ENCODE data around the gene PTGFRN. TPM values are rescaled to one million over a fixed set of nuclear protein-coding genes. Genes with fewer than 3 reads are reported as not detected.

The PTGFRN gene
- total and polyA plus RNA-seq, 2 of the 8 experiments (the other 6 are each of a cell fraction or from before 2014, with no cell fraction given), result 13.0 to 32.6 TPM

DNA sequence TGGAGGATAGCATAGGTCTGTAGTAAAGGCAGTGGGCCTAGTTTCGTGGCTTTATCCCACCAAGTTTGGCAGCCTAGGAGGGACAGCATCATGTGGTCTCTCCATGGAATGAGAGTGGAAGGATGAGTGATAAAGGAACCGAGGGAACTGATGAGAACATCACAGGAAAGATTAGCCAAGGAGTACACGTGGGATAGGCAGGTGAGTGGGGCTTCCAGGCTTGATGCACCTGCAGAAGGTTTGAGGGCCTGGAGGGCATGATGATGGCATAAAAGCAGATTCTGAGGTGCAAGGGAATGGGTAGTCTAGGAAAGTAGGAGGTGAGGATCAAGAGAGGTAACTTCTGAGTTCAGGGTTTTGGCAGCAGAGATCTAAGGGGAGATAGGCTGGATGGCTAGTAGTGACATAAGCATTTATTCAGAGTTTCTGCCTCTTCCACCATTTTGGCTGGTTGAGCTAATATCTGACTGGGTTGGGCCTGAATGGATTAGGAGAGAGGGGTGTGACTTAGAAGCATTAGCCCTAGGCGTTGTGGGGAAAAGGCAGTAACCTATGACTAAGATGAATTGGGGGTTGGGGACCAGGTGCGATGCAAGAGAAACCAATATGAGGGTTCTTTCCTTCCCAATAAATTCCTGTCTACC is 9.1 kb downstream of the PTGFRN start:
- no peak overlapping the region for H2BK15ac ChIP-seq (ENCODE audit: low read length)
- DNase-seq (ENCODE audit: low read depth in 1 of 2, low spot score in 2 of 2) (no peak), FAIRE-seq (no peak)
- peaks cover 0 to 4% (median 0%) of the 10 kb centered on the region in 4 experiments; a peak in 2 of 7 replicates for H3K4me1 ChIP-seq (replicated peaks in 1 of 4; ENCODE audit: control insufficient read depth in 3 of 4, insufficient read depth in 4 of 4, low read length in 3 of 4)
- no peak overlapping the region for H3K23ac ChIP-seq (ENCODE audit: insufficient read length)
- H4K91ac ChIP-seq (replicated peaks; ENCODE audit: insufficient read length, low read length), result no peak overlapping the region
- H3K4me2 ChIP-seq (ENCODE audit: insufficient read depth in 1 of 2, low read depth in 2 of 2, low read length in 2 of 2), result no peak overlapping the region
- no peak overlapping the region for H3K4ac ChIP-seq (replicated peaks; ENCODE audit: insufficient read length, low read depth, low read length)
- H3K4me3 ChIP-seq (ENCODE audit: extremely low read depth in 1 of 4, insufficient read depth in 2 of 4, low read depth in 3 of 4, low read length in 4 of 4), result no peak overlapping the region
- no peak overlapping the region for H2BK20ac ChIP-seq (ENCODE audit: low read length)
- peaks cover 11 to 89% of the 10 kb centered on the region in 2 experiments for H3K79me2 ChIP-seq (ENCODE audit: control insufficient read depth in 1 of 2, insufficient read depth in 2 of 2, low read length in 2 of 2)
- H4K20me1 ChIP-seq (replicated peaks in 1 of 2; ENCODE audit: control insufficient read depth in 1 of 2, insufficient read depth in 2 of 2, low read length in 2 of 2), result peaks cover 0 to 5% of the 10 kb centered on the region in 2 experiments
- no peak overlapping the region for H4K8ac ChIP-seq (ENCODE audit: extremely low read depth, insufficient read depth, low read length)
- no peak overlapping the region for H3K18ac ChIP-seq (ENCODE audit: extremely low read depth, low read length)
- 85% methylated on average over 5 of the region's 5 CpGs; no CpG with 5 or more reads in 1 of the 2 experiments for WGBS, 2 experiments (ENCODE audit: extremely low coverage in 1 of 2, insufficient coverage in 1 of 2, insufficient read length in 1 of 2, insufficient replicate concordance in 2 of 2, low coverage in 1 of 2, low lambda C conversion rate in 2 of 2, missing lambda C conversion rate in 1 of 2)
- no peak overlapping the region for H2BK12ac ChIP-seq (ENCODE audit: low read depth, low read length)
- no peaks in the 10 kb centered on the region for H3K36me3 ChIP-seq (ENCODE audit: control insufficient read depth in 2 of 4, insufficient read depth in 4 of 4, low read length in 3 of 4)
- no peak overlapping the region for H2AFZ ChIP-seq (ENCODE audit: low read length)
- no peak overlapping the region for H3K9ac ChIP-seq (replicated peaks in 1 of 4; ENCODE audit: extremely low read depth in 1 of 4, low read depth in 3 of 4, low read length in 3 of 4)
- H3K23me2 ChIP-seq (ENCODE audit: low read depth, low read length), result no peaks in the 10 kb centered on the region
- no peak overlapping the region for H3K56ac ChIP-seq (replicated peaks; ENCODE audit: insufficient read length, low read depth, low read length)
- H4K5ac ChIP-seq (ENCODE audit: insufficient read length, low read depth, low read length), result no peak overlapping the region
- H3K27ac ChIP-seq (ENCODE audit: low read depth, low read length), result no peak overlapping the region
- H2AK5ac ChIP-seq (ENCODE audit: low read depth, low read length), result no peak overlapping the region
- H3K79me1 ChIP-seq (ENCODE audit: low read depth, low read length), result peaks cover 25% of the 10 kb centered on the region
- H2BK120ac ChIP-seq (replicated peaks; ENCODE audit: low read depth, low read length), result no peak overlapping the region
- no peaks in the 10 kb centered on the region for H3K27me3 ChIP-seq (replicated peaks in 1 of 4; ENCODE audit: control insufficient read depth in 3 of 4, extremely low read depth in 1 of 4, insufficient read depth in 3 of 4, low read length in 3 of 4)
- POLR2A ChIA-PET (ENCODE audit: partially characterized antibody), result no interaction called here
- no peak overlapping the region for H3K14ac ChIP-seq (ENCODE audit: insufficient read length)
- no peak overlapping the region for H2BK5ac ChIP-seq (ENCODE audit: low read depth, low read length)
- TF ChIP-seq SAP30 (IDR thresholded peaks at IDR 0.05; ENCODE audit: insufficient read depth, insufficient replicate concordance, low read length), result no peak
- CTCF ChIA-PET (ENCODE audit: partially characterized antibody), result no interaction called here
- no peaks in the 10 kb centered on the region for H3K9me3 ChIP-seq (ENCODE audit: insufficient read depth in 2 of 2, low read depth in 1 of 2, low read length in 1 of 2)

Data from H1 (cell line).